Ishikawa (cell line): Measurements from ENCODE around the gene SHC2.

Experiments used
- CEBPB ChIP-seq: IDR thresholded peaks from 2 replicates; pipeline ENCODE4 v1.6.1; 2012
- CREB1 ChIP-seq: IDR thresholded peaks from 2 replicates; pipeline ENCODE4 v1.6.1; 2012; ENCODE audit warnings: low read depth
- EGR1 ChIP-seq: IDR thresholded peaks from 2 replicates; pipeline ENCODE4 v1.6.1; 2012
- EP300 ChIP-seq: IDR thresholded peaks from 2 replicates; pipeline ENCODE4 v1.6.1; 2012; ENCODE audit warnings: borderline replicate concordance
- FOXM1 ChIP-seq: IDR thresholded peaks from 2 replicates; pipeline ENCODE4 v1.6.1; 2012; ENCODE audit warnings: low read depth, borderline replicate concordance
- MAX ChIP-seq: IDR thresholded peaks from 2 replicates; pipeline ENCODE4 v1.6.1; 2012
- NFIC ChIP-seq: IDR thresholded peaks from 2 replicates; pipeline ENCODE4 v1.6.1; 2012
- RAD21 ChIP-seq: IDR thresholded peaks from 2 replicates; pipeline ENCODE4 v1.6.1; 2012; ENCODE audit warnings: low read depth
- REST ChIP-seq: IDR thresholded peaks from 2 replicates; pipeline ENCODE4 v1.6.1; 2012; ENCODE audit warnings: low read depth, mild to moderate bottlenecking
- TAF1 ChIP-seq: IDR thresholded peaks from 2 replicates; pipeline ENCODE4 v1.6.1; 2012; ENCODE audit warnings: low read depth, mild to moderate bottlenecking
- TCF12 ChIP-seq: IDR thresholded peaks from 2 replicates; pipeline ENCODE4 v1.6.1; 2012; ENCODE audit warnings: low read depth
- TEAD4 ChIP-seq: IDR thresholded peaks from 2 replicates; pipeline ENCODE4 v1.6.1; 2012
- USF1 ChIP-seq: IDR thresholded peaks from 2 replicates; pipeline ENCODE4 v1.6.1; 2012
- YY1 ChIP-seq: IDR thresholded peaks from 2 replicates; pipeline ENCODE4 v1.6.1; 2012; ENCODE audit warnings: low read depth
- ZBTB7A ChIP-seq: IDR thresholded peaks from 2 replicates; pipeline ENCODE4 v1.6.1; 2012; ENCODE audit warnings: low read depth

SHC2 gene

GRCh38 chr19:444677-445210 lies 16.1 kb downstream of the SHC2 start:
- no peak for TF ChIP-seq TAF1
- no peak for TF ChIP-seq TCF12
- TF ChIP-seq EP300 = no peak
- TF ChIP-seq FOXM1 = no peak
- TF ChIP-seq MAX = no peak
- TF ChIP-seq USF1 = no peak
- TF ChIP-seq CREB1 = no peak

- TF ChIP-seq RAD21 = no peak
- no peak for TF ChIP-seq NFIC
- no peak for TF ChIP-seq MAX
- no peak for TF ChIP-seq REST
- no peak for TF ChIP-seq EP300
- TF ChIP-seq EGR1 = no peak
- TF ChIP-seq TEAD4 = no peak
- no peak for TF ChIP-seq TCF12
- TF ChIP-seq YY1 = no peak
- TF ChIP-seq FOXM1 = no peak
- TF ChIP-seq TAF1 = no peak
- TF ChIP-seq ZBTB7A = no peak
- no peak for TF ChIP-seq CREB1
- no peak for TF ChIP-seq USF1
- TF ChIP-seq CEBPB = no peak
Measured at GRCh38 chr19:443005-443404, 17.8 kb downstream of the SHC2 start.

- TF ChIP-seq CEBPB (no peak), MAX (no peak), TEAD4 (no peak), CREB1 (no peak), USF1 (no peak), REST (no peak), TAF1 (no peak)
Measured at GRCh38 chr19:442085-442484, 18.7 kb downstream of the SHC2 start.

- TF ChIP-seq TAF1 (no peak), CREB1 (no peak), TCF12 (no peak), USF1 (no peak), TEAD4 (no peak), NFIC (no peak), FOXM1 (no peak), CEBPB (no peak), YY1 (no peak), ZBTB7A (no peak), EGR1 (no peak)
Measured at GRCh38 chr19:441213-441836, 19.5 kb downstream of the SHC2 start.

- TF ChIP-seq CREB1 = no peak
Measured at GRCh38 chr19:440391-441212, 20.2 kb downstream of the SHC2 start.
